ENCODE results near the gene CABP1.

The CABP1 gene

GRCh38 chr12:120652656-120653435, 12.4 kb downstream of the CABP1 start:
- no peak overlapping the region for H3K27ac ChIP-seq
- TF ChIP-seq ZFX (IDR thresholded peaks at IDR 0.05), result no peak
- TF ChIP-seq, protein P1, sequence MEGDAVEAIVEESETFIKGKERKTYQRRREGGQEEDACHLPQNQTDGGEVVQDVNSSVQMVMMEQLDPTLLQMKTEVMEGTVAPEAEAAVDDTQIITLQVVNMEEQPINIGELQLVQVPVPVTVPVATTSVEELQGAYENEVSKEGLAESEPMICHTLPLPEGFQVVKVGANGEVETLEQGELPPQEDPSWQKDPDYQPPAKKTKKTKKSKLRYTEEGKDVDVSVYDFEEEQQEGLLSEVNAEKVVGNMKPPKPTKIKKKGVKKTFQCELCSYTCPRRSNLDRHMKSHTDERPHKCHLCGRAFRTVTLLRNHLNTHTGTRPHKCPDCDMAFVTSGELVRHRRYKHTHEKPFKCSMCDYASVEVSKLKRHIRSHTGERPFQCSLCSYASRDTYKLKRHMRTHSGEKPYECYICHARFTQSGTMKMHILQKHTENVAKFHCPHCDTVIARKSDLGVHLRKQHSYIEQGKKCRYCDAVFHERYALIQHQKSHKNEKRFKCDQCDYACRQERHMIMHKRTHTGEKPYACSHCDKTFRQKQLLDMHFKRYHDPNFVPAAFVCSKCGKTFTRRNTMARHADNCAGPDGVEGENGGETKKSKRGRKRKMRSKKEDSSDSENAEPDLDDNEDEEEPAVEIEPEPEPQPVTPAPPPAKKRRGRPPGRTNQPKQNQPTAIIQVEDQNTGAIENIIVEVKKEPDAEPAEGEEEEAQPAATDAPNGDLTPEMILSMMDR (conservative IDR thresholded peaks at IDR 0.05), result no peak

- TF ChIP-seq, protein P1 (conservative IDR thresholded peaks at IDR 0.05), result no peak
- TF ChIP-seq ZFX (IDR thresholded peaks at IDR 0.05), result no peak
- no peak overlapping the region for H3K27ac ChIP-seq
Measured at GRCh38 chr12:120653611-120654010, 13.2 kb downstream of the CABP1 start.

GRCh38 chr12:120654656-120655055, 14.2 kb downstream of the CABP1 start:
- H3K27ac ChIP-seq, result no peak overlapping the region
- no peak for TF ChIP-seq ZFX (IDR thresholded peaks at IDR 0.05)
- TF ChIP-seq, protein P1 (conservative IDR thresholded peaks at IDR 0.05), result no peak

DNA sequence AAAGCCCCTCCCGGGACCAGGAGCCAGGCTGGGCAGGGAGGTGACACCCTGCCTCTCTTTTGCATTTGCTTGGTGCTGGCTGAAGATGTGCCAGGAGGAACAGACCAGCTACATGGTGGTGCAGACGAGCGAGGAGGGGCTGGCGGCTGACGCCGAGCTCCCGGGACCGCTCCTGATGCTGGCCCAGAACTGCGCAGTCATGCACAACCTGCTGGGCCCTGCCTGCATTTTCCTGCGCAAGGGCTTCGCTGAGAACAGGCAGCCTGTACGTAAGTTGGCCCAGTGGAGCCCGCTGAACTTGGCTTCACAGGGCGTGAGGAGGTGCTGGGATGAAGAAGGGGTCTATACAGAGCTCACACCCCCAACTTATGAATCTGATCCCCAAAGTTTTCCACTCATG, 15.6 kb downstream of the CABP1 start:
- TF ChIP-seq, protein P1 (conservative IDR thresholded peaks at IDR 0.05), result no peak
- TF ChIP-seq ZFX (IDR thresholded peaks at IDR 0.05), result no peak

GRCh38 chr12:120658286-120659150, 18.1 kb downstream of the CABP1 start:
- TF ChIP-seq, protein P1 (conservative IDR thresholded peaks at IDR 0.05), result no peak
- TF ChIP-seq ZFX (IDR thresholded peaks at IDR 0.05), result no peak
- no peak overlapping the region for H3K27ac ChIP-seq

More for the DNA sequence above, 15.6 kb downstream of the CABP1 start:
- no peak overlapping the region for H3K27ac ChIP-seq

DNA sequence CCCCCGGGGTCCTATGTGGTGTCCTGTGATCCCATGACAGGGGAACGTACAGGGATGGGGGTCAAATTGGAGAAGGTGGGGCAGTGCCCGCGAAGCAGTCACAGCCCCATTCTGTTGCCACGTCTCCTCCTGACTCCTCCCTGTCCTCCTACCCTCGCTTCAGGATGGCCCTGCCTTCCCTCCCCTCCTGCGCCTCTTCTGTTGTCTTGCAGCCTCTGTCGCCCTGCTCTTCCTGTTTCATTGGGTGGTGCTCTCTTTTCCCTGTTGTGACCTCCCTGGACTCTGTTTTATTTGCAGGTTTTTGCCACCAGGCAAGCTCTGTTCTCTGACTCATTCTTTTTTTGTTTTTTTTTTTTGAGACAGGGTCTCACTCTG, 18.7 kb downstream of the CABP1 start:
- H3K27ac ChIP-seq, result no peak overlapping the region
- TF ChIP-seq ZFX (IDR thresholded peaks at IDR 0.05), result no peak
- TF ChIP-seq, protein P1 (conservative IDR thresholded peaks at IDR 0.05), result no peak

GRCh38 chr12:120661432-120661831, 21.0 kb downstream of the CABP1 start:
- TF ChIP-seq, protein P1 (conservative IDR thresholded peaks at IDR 0.05), result no peak
- no peak for TF ChIP-seq ZFX (IDR thresholded peaks at IDR 0.05)
- no peak overlapping the region for H3K27ac ChIP-seq

All from C4-2B (cell line).